ENCODE measurements around the gene POU3F1.

POU3F1 gene

DNA sequence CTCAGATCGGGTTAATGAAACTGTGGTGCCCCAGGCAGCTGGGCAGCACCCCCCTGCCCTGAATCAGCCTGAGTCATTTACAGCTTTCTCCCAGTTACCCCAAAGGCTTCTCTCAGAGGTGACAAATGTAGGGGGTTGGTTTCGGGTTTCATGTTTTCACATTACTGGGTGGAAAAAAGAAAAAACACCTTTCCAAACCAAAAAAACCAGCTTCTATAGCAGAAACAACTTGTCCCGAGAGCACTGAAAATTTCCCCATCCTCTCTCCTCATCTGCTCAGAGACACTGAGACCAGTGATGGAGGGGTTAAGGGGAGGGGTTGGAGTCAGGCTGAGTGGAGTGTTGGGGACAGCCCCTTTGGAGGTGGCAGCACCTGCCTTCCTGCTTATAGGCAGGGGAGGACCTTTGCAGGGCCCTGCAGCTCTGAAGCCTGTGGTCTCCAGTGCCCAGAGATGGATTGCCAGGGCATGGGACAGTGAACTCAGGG, 18.4 kb downstream of the POU3F1 start:
- DNase-seq (ENCODE audit: low read depth in 2 of 2): no peak

DNA sequence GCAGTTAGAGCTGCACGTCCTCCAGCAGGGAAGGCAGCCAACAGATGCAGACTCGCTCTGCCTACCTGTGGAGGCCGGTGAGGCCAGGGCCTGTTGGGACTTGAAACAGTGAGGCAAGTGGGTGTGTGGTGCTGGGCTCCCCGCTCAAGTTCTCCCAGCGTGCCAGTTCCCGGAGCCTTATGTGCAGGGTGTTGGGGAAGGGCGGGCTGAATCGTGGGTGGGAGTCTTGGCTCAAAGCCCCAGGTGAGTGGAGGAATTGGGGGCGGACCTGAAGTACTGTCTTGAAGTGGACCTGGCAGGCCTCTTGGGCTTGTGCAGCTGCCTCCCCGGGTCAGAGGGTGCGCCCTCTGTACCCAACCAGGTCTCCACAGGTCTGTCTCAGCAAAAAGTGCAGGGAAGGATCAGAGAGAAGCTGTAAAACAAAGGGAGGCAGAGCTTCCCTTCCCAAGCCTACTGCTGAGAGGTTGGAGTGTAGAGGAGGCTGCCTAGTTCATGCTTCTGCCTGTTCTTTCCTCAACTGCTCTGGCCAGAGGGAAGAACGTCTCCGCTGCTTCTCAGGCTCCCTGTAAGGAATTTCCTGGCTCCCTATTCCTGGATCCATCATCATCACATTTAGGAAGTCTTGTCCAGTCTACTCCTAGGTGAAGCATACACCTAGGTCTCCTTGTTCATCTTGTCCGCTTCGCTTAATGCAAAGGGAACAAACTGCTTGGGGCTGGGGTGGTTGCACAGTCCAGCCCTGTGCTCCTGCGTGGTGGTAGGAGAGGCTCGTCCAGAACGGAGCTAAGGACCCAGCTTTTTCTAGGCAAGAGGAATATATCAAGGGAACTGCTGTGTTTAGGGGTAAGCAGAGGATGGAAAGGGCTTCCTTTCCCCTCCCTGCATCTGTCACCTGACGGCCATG, 19.1 kb downstream of the POU3F1 start:
- no peak for DNase-seq (ENCODE audit: low read depth in 2 of 2)

DNA sequence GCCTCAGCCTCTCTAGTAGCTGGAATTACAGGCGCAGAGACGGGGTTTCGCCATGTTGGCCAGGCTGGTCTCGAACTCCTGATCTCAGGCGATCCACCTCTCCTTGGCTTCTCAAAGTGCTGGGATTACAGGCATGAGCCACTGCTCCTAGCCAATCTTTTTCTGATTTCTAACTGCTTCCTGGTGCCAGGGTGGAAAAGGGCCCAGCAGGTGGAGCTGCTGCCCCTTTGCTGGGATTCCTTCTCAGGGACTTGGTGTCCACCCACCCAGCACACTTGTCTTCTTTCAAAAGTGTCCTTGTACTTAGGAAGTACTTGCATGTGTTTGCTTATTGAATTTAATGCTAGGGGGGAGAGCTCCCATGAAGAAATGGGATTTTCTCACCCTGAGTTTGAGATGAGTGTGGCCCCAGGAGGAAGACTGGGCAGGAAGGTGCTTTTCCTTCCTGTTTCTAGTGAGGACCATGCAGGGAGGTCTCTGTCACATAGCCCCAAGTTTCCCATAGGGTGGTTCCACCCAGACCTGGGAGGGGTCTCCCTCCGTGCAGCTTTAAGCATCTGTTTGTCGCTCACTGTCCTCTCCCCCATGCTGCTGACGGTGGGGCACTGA, 19.9 kb downstream of the POU3F1 start:
- DNase-seq (ENCODE audit: low read depth in 2 of 2): no peak

DNA sequence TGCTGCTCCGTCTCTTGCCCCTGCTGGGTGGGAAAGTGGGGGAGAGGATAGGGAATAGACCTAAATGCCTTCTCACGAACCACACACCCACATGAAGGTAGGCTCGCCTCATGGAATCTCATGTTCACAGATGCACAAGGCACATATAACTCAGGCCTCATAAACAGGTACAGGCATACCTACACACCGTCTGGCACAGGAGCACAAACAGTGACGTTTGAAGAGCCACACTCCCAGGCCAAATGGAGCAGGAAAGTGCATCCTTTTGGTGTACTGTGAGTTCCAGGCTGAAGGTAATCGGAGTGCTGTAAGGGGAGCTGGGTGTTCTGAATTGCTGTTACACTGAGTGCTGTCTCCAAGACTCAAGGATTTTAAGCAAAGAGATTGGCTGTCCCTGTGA, 20.9 kb downstream of the POU3F1 start:
- no peak for DNase-seq (ENCODE audit: low read depth in 2 of 2)

DNA sequence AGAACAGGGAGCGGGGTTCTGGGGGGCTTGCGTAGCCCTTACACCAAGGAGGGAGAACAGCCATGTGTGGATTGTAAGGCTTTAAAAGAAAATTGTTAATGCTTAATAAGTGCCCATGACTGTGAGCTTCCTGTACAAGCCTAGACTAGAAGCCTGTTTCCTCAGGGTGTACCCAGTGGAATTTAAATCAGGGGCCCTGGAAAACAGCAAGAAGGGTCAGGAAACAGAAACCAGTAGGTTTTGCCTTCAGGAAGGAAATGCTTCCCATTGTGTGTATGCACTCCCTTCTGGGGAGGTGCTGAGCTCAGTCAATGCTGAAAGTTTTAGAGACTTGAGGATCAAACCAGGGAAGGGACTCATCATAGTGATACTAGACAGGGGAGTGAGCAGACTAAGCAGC, 21.4 kb downstream of the POU3F1 start:
- DNase-seq (ENCODE audit: low read depth in 2 of 2): no peak

DNA sequence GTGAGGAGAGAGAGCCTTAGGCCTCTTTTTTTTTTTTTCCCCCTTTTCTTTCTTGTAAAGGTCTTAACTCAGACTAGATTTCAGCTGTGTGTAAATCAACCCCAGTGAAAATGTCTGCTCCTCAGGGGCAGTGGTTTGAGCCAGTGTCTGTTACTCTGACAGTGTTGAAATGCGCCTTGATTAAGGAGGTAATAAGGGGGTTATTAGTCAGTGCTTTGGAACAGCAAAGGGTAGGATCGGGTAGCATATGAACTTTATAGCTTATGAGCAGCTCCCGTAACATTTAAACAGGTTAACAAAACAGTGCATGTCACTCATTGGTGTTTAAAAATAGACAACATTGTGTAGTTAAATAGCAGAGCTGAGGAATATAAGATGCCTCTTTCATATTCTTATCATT, 23.8 kb downstream of the POU3F1 start:
- no peak for DNase-seq (ENCODE audit: low read depth in 2 of 2)

DNA sequence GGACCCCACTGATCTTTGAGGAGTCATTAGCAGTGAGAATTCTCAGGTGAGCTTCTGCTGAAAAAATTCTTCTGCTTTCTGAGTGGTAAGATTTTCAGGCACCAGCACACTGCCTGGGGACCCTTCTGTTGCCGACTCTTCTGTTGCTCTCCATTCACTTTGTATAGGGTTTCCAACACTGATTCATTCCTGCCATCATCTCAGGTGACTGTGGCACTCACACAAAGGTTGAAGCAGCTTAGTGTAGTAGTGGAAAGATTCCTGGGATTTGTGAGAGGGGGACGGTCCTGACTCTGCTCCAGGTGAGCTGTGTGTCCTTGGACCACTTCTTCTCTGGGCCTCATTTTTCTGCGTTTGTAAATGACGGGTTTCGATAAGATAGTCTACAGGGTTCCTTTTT, 24.6 kb downstream of the POU3F1 start:
- no peak for DNase-seq (ENCODE audit: low read depth in 2 of 2)

DNA sequence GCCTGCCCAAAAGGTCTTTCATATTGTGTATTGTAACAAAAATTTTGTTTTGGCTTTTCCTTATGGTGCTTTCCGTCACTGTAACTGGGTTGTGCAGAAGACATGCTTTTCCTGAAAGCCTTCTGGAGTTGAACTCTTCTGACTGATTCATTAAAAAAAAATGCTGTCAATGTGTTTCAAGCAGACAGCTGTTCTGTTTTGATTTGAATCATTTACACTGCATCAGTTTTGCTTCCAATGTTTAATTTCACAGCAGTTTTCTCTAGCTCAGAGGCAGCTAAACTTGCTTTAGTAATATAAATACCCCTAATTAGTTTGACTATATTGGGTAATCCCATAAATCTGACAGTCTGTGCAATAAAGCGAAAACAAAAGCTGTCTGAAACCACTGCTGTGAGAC, 26.2 kb downstream of the POU3F1 start:
- DNase-seq (ENCODE audit: low read depth in 2 of 2): no peak

DNA sequence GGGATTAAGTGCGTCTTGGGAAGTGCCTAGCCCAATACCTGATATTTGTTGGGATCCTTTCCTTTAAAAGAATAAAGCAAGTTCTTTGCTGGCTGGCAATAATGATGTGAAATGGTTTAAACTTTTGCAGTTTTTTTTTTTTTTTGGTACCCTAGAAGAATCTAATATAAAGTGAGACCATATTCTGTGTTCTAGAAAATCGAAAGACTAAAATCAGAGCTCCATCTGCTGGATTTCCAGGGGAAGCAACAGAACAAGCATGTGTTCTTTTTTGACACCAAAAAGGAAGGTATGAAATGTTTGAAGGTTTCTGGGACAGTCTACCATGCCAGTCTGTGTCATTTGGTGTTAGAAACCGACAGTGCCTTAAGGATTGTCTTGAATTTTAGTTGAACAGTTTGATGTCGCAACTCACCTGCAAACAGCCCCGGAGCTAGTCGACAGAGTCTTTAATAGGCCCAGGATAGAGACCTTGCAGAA, 27.7 kb downstream of the POU3F1 start:
- no peak for DNase-seq (ENCODE audit: low read depth in 2 of 2)

DNA sequence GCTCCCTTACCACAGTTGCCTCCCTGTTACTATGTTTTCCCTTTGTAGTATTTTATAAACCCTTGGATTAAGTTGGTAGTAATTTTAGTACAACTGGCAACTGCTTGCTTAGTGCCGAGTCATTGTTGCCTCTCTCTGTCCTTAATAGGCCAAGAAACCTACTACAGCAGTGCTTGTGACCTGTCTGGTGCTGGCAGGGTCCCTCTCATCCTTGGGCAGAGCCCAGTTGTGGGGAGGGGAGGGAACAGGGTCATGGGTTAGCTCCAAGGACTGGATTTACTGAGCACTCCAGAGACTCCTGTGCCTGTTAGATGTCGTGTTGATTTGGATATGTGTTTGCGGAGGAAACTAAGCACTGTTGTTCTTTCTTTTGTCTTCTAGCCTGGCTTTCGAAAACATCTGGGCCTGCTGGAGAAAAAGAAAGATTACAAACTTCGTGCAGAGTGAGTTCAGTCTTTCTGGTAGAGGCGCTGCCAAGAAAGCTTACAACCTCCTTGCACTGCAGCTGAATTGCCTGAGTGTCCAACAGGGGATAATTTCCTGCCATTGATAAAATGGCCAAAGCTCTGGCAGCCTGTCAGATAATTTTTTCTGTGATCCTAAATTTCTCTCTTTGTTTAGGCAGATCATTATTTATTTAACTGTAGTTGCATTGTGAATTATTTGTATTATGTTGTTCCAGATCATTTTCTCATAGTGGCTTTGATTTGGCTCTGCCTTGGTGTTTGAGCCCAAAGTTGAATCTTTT, 30.4 kb downstream of the POU3F1 start:
- DNase-seq (ENCODE audit: low read depth in 2 of 2): no peak

DNA sequence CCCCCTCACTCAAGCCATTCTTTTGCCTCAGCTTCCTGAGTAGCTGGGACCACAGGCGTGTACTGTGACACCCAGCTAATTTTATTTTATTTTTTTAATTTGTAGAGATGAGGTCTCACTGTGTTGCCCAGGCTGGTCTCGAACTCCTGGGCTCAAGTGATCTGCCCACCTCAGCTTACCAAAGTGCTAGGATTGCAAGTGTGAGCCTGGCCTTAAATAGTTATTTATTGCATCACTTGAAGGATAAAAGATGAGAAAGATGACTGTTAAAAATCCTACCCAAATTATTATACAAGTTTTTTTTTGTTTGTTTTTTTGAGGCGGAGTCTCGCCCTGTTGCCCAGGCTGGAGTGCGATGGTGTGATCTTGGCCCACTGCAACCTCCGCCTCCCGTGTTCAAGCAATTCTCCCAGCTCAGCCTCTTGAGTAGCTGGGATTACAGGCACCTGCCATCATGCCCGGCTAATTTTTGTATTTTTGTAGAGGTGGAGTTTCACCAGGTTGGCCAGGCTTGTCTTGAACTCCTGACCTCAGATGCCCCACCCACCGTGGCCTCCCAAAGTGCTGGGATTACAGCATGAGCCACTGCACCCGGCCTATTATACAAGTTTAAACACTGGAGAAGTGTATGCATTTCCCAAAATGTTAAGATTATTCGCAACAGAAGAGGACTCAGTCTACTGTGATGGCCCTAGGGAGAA, 31.7 kb downstream of the POU3F1 start:
- no peak for DNase-seq (ENCODE audit: low read depth in 2 of 2)

DNA sequence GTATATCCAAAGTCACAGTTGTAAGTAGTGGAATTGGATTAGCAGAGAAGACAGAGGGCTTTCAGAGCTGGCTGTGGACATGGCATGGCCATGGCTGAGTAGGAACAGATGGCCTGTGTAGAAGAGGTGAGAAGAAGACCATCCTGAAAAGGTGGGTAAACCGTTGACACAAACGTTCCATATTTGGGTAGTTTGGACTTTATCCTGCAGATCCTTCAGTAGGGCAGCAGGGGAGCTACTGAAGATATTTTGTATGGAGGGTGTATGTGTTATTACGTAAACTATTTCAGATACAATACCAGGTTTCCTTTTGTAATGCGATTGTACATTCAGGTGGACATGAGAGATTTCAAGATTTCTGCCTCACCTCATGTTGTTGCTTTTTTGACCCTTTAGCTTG, 32.4 kb downstream of the POU3F1 start:
- no peak for DNase-seq (ENCODE audit: low read depth in 2 of 2)

DNA sequence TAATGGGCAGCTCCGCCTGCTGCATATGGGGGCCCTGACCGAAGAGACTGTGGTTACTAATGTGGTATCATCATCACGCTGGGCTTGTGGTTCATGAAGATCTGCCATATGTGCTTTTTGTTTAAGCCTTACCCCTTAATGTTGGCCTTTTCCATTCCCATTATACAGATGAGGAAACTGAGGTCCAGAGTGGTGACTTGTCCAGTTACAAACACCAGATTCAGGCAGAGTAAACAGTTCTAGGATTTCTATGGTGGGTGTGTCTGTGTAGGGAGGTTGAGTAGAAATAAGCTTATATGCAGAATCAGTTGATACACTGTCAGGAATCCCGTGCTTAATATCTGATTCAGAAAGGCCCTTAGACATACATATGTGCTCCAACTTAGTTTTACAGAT, 33.4 kb downstream of the POU3F1 start:
- DNase-seq (ENCODE audit: low read depth in 2 of 2): no peak

DNA sequence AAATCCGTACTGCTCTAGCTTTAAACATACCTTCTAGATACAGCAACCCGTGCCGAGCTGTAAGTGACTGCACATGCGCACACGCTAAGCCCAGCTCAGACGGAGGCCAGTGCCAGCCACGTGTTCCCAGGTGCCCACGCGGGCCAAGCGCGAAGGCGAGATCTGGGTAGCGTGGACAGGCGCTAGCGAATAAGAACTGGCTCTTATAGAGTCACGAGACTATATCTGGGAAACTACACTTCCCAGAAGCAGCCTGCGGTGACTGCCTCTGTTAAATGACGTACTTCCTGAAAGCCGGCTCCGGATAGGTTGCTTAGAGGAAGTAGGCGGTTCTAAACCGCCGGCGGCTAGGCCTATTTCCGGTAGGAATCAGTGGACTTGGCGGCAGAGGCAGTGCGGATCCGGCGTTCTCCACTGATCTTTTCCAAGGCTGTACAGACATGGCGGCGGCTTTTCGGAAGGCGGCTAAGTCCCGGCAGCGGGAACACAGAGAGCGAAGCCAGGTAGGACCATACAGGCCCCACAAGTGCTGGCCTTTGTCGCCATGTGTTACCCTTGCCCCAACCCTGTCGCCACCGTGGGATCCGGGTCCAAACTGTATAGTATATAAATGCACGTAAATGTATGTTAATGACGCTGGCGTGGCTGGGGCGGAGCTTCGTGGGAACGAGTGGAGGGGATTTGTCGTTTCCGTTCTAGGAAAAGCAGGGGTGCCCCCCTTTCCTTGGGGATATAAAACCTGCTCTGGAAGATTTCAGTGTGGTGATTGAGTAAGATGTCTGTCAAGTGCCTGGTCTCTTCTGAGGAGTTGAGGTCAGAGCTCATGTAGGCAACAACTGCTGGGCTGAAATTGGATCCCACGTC, 34.0 kb downstream of the POU3F1 start, which contains the start of gene UTP11:
UTP11 (plus strand) TSS at position 372 of the 864 bp plus-strand sequence; CDS start at position 441, 69 bp downstream.
- DNase-seq (ENCODE audit: low read depth in 2 of 2): peak; percentile 78

DNA sequence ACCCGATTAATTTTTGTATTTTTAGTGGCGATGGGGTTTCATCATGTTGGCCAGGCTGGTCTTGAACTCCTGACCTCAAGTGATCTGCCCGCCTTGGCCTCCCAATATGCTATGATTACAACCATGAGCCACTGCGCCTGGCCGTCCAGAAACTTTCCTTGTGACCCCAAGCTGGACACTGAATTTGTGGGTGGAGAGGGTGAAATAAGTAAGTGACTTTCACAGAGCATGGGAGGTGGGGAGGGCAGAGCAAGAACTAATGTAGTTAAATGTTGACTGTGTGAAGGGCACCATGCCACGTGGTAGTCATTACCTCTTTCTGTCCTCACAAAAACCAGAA, 36.8 kb downstream of the POU3F1 start:
- no peak for DNase-seq (ENCODE audit: low read depth in 2 of 2)

DNA sequence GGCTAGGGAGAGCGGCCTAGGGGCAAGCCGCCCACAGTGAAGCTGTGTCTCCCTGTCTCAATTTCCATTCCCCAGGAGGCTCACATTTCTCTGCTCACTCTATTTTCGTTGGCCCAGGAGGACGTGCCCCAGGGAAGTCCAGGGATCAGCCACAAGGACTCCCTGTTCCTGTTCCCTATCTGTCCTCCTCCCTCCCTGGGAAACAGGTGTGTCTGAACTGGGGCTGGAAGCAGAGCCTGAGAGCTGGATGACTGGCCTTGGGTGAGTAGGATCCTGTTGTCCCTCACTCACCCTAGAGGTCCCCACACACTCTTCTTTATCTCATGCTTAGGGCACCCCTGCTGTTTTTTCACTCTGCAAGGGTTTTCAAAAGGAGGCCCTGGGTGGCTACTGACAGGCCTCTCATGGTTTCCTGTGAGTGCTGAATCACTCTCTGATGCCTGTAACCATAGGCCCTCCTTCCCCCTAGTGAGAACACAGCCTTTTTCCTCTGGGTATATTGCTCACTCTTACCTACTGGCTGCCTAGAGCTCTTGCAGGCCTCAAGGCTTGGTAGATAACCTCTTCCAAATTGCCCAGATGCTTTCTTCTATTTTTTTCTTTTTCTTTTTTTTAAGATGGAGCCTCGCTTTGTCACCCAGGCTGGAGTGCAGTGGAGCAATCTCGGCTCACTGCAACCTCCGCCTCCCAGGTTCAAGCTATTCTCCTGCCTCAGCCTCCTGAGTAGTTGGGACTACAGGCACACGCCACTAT, 37.3 kb downstream of the POU3F1 start:
- DNase-seq (ENCODE audit: low read depth in 2 of 2): no peak

DNA sequence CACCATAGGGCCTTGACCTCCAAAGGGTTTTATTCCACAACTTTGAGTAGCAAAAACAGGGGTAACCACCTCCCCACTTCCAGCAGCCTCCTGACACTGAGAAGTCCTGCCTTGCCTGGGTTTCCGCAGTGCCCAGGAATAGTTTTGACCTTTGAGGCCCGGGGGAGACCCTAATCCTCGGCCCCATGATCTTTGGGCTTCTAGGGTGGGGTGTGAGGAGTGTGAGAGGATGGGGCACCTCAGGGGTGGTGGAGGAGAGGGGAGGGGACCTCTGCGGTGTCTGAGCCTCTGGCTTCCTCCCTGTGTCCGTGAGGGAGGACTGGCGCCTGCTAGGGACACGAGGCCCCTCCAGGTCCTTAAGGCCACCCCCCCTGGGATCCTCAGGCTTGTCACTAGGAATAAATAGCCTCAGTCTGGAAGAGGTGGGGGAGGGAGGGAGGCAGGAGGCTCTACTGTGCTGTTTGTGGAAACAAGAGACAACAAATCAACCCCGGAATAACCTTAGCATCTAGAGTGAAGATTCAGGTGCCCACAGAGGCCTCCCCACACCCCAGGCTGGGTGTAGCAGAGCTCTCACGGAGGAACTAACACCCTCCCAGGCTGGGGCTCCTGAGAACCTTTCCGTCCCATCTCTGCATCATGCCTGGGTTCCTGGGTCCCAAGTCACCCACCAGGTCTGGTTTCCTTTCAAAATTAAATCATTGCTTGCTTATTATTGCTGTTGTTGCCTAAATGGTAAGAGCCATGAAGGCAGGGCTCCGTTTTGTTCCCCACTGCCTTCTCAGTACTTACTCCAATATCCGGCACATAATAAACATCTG, 40.4 kb downstream of the POU3F1 start:
- DNase-seq (ENCODE audit: low read depth in 2 of 2): no peak

DNA sequence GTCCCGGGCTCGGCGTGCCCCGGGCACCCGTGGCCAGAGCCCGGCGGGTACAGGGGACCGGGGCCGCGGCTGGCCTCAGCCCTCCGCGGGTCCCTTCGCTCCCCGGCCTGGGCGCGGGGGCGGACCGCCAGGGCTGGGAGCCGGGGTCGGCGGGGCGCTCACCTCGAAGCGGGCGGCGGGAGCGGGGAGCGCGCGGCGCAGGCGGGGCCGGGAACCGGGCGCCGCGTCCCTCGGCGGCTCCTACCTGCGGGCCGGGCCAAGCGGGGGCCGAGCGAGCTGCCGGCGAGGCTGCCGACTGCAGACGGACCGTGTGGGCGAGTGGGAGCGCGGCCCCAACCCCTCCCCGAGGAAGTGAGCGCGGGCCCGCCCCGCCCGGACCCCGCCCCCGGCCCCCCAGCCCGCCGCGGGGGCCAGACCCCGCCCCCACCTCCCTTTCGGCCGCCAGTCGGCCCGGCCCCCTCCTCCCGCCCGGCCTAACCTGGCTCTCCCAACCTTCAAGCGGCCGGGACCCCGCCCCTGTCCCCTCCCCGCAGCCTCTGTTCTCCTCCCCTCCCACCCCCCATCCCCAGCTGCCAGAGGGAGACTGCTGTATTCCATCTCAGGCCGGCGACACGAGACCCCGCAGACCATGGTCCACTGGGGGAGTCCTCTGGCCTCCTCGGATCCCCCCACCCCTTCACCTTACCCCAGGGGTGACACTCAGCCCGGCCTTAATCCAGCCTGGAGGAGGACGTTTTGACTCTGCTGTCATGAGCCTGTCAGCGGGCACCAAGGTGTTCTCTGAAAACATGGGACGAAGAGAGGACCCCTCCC, 41.2 kb downstream of the POU3F1 start, which contains the start of gene FHL3:
FHL3 (minus strand) TSS at position 320 of the 813 bp plus-strand sequence. CDS start 6,102 bp downstream, outside the sequence.
- DNase-seq (ENCODE audit: low read depth in 2 of 2): no peak

All from stimulated activated CD8-positive, alpha-beta memory T cell treated with anti-CD3 and anti-CD28 coated beads, Interleukin-7, amount 100 ng/mL, for 1 hour (primary cell).